Dermis blood vessel endothelial cell (primary cell): Measurements from ENCODE around the gene SLCO1B3. TPM values are rescaled to one million over a fixed set of nuclear protein-coding genes. Genes with fewer than 3 reads are reported as not detected.

Experiments
- DNase-seq: peaks from one replicate; pipeline ENCODE4 v3.0.0; 2010
- total RNA-seq: library from RNA; depleted of rRNA; stranded (reverse); fragments of >200 nt; gene quantifications from 2 replicates; pipeline ENCODE4 v1.2.3, GENCODE V29; 2014

Gene SLCO1B3
- total RNA-seq, 1 donor from 2014 or later: not detected

GRCh38 chr12:20885116-20885515 lies 74.6 kb downstream of the SLCO1B3 start:
- no peak for DNase-seq

- DNase-seq: no peak
These were observed 75.0 kb downstream of the SLCO1B3 start for GRCh38 chr12:20885552-20885951.

- DNase-seq: no peak
These were observed 106.8 kb downstream of the SLCO1B3 start for GRCh38 chr12:20917269-20917668.

GRCh38 chr12:20917819-20918218 lies 107.3 kb downstream of the SLCO1B3 start:
- DNase-seq: no peak

- DNase-seq: no peak
These were observed 121.4 kb downstream of the SLCO1B3 start for GRCh38 chr12:20931894-20932293.

GRCh38 chr12:20946732-20947131 lies 136.2 kb downstream of the SLCO1B3 start:
- peak; percentile 41 for DNase-seq

GRCh38 chr12:20950248-20950647 lies 139.7 kb downstream of the SLCO1B3 start:
- peak; percentile 46 for DNase-seq

- no peak for DNase-seq
These were observed 152.8 kb downstream of the SLCO1B3 start for GRCh38 chr12:20963303-20963702.

GRCh38 chr12:20963762-20964161 lies 153.3 kb downstream of the SLCO1B3 start:
- DNase-seq: no peak

Other genes with a start within 250 kb of the SLCO1B3 start
- gene SLCO1C1, start 115.4 kb upstream of the SLCO1B3 start, total RNA-seq: 0.05 TPM in 1 of 2 replicates, not detected in the other